IPS-NIHi11 (cell line): ENCODE measurements around the gene LRRC71.

Source experiments
- DNase-seq: peaks from one replicate; pipeline ENCODE4 v3.0.0; 2012; ENCODE audit warnings: mixed read lengths, low spot score

LRRC71 gene

GRCh38 chr1:156927215-156928042 lies 7.0 kb downstream of the LRRC71 start:
- DNase-seq, result peak; percentile 87

- DNase-seq, result no peak
These were observed 7.7 kb downstream of the LRRC71 start for GRCh38 chr1:156928043-156928602.

- DNase-seq, result no peak
These were observed 9.3 kb downstream of the LRRC71 start for GRCh38 chr1:156929596-156930238.

DNA sequence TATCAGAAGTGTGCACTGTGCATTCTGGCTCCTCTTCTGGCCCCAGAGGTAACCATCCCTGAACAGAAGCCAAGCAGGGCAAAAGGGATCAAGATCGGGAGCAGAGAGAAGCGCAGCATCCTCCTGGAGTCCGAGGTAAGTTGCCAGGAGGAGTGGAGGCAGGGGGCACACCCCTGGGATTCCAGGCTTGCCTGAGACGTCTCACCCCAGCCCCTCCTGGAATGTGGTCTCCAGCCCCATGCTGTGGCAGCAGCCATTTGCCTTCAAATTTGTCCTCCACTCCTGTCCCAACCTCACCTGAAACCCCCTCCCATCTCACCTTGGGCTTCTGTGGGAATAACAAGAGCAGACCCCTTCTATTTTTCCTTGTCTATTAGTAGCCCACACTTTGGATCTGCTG lies 10.1 kb downstream of the LRRC71 start:
- no peak for DNase-seq

DNA sequence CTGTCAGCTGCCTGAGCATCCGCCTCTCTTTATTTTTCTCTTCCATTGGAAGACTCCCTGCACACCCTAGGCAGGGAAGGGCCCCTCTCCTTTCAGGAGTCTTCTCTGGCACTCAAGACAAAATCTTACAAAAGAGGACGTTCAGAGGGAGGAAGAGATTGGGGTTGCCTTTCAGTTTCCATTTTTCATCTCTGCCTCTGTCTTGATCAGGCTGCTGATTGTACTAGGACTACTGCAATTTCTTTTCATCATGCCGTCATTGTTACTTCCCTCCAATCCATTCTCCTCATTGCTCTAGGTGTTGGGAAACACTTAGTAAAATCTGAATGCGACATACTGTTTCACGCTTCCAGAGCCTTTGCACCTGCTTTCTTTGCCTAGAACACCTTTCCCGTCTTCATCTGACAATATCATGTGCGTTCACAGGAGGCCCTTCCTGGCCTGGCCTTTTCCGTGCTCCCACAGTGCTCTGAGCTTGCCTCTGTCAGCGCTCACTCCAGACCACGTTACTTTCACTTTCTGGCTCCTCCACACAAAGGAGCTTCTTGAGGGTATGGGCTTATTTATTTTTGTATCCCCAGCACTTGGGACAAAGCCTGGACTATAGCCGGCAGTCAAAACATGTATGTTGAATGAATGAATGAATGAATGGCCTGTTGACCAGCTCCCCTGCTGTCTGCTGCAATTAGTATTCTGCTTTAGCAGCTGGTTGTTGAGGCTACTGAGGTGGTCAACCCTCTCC lies 10.9 kb downstream of the LRRC71 start:
- no peak for DNase-seq

DNA sequence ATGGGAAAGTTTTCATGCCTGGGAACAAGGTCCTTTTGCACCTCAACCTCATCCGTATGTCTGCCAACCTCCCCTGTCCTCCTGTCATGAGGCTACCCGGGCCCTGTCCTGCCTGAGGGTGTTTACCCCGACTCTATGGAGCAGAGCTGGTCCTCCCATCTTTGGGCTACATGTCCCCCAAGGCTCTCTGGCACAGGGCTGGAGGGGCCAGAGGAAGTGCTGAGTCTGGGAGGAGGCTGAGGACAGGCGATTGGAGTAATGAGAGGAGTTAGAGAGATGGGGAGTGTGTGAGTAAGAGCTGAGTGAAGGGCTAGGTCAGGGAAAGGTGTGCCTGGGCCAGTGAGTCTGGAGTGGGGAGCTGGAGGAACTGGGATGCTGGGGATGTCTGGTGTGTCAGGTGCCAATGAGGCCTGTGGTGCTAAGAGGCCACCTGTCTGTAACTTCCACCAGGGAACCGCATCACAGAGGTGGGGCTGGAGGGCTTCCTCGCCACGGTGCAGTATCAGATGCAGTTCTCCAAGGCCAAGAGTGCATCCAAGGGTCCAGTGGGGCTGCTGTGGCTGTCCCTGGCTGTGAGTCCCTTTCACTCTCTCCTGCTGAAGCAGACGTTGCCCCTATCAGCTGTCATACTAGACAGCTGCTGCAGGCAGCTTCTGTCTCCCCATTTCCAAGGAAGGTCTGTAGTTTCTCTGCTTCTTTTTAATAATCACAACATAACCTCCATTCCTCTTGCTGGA lies 11.7 kb downstream of the LRRC71 start:
- no peak for DNase-seq

DNA sequence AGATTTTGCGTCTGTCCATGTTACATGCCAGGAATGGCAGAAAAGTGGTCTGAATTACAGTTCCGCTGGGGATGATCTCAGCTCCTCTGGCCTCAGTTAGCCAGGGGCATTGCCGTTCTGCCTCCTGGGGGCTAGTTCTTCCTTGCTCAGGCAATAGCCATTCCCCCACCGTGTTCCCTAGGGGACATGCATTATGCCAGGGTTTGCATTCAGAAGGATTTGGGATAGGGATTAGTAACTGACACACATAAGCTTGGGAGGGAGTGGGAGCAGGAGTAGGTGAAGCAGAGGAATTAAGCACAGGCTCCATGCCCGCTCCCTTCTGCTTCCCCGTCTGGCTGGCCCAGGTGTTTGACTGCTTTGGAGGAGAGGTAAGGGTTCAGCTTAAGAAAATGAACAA lies 12.7 kb downstream of the LRRC71 start:
- no peak for DNase-seq

DNA sequence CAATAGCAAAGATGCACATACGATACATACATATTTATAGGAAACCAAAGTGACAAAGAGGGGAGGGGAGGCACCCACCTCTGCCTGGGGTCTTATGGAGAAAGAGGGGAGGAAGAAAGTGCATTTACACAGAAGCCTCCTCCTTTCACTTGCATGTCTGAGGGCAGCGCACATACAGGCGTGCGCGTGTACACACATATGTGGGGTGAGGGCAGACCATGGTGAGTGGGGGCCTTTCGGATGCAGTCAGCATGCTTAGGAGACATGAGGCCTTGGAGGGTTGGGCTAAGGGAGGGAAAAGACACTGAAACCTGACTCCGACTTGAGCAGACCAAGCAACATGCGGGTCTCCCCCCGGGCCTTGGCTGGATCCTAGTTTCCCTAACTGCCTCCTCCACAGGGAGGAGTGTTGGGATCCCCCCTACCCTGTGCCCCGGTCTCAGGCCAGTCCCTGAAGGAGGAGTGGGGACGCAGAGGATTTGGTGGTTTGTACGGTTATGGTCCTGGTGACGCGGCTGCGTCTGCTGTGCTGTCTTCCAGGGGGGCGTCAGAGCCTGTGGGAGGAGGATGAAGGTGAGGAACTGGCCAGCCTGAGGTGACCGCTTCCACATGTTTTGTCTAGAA lies 15.2 kb downstream of the LRRC71 start:
- peak; percentile 36 for DNase-seq

DNA sequence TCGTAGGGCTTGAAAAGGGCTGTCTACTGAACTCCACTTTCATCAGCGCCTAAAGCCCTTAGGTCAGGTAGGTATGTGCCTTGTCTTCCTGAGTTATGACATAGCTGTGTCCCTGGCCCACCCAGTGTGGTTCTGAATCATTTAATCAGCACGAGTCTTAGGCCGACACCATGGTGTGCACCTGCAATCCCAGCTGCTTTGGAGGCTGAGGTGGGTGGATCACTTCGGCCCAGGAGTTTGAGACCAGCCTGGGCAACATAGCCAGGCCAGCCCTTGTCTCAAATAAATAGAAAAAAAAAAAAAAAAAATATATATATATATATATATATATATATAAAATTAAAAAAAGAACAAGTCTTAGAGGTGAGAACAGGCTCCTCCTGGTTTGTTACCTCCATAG lies 15.8 kb downstream of the LRRC71 start:
- DNase-seq, result no peak

- DNase-seq, result no peak
These were observed 16.3 kb downstream of the LRRC71 start for GRCh38 chr1:156936721-156937220.

DNA sequence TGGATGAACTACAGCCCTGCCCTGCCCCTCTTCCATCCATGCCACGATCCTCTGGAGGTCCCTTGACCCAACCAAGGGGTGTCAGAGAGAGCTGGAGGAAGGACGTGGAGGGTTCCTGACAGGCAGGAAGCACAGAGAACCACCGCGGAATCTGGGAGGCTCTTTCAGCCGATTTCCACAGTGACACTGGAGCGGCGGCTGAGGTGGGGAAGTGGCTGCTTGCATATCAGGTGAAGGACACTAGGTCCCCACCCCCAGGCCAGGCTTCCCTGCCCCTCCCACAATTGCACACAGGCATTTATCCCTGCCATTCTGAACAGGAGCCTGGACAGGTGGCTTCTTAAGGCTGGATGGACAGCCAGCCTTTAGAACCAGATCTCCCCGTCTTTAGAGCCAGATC lies 17.5 kb downstream of the LRRC71 start:
- DNase-seq, result no peak

DNA sequence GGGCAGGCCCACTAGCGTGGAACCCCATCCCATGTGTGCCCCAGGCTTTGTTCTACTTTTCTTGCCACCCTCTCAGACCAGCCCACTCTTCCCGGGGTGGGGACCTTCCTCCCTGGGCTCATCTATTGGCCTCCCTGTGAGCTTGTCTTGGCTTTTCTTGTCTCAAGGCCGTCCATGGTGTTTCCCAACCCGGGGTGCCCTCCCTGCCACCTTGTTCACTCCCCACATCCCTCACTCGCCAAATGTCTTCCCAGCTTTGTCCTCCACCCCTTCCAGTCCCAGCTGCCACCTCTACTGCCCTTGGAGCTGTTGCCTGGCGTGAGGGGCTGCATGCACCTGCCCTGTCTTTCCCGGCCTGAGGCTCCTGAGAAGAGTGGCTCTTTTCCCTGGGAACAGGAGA lies 18.4 kb downstream of the LRRC71 start:
- no peak for DNase-seq

- DNase-seq, result no peak
These were observed 19.4 kb downstream of the LRRC71 start for GRCh38 chr1:156939786-156940334.

DNA sequence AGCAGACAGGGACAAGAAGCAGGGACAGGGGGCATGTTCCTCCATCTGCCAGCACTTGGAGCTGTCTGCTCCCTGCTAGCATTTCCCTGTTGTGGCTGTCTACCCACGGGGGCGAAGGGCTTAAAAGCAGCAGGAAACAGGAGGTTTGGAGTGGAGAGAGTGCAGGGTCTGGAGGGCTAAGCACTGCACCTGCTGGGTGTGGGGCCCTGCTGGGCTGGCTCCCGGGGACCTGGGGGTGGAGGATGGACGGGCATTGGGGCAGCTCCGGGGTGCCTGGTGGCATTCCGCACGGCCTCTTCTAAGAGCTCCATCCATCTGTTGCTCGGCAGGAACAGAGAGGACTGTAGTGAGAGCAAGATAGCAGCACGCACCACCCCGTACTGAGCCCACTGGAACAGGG lies 21.2 kb downstream of the LRRC71 start:
- no peak for DNase-seq

DNA sequence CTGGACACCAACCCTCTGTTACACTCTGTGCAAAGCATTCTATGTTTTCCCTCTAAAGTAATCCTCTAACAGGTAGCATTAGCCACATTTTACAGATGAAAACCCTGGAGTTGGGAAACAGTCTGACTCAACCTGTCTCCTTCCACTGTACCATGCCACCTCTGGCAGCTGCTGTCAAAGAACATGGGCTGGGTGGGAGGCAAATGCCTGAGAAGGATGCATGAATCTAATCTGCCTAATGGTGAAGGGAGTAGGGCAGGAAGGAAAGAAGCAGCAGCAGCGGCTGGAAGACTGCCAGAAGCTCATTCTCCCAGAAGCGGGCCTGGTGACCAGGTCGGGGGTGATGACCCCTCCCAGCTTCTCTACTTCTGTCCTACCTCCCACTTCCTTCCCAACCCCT lies 21.7 kb downstream of the LRRC71 start:
- DNase-seq, result no peak

DNA sequence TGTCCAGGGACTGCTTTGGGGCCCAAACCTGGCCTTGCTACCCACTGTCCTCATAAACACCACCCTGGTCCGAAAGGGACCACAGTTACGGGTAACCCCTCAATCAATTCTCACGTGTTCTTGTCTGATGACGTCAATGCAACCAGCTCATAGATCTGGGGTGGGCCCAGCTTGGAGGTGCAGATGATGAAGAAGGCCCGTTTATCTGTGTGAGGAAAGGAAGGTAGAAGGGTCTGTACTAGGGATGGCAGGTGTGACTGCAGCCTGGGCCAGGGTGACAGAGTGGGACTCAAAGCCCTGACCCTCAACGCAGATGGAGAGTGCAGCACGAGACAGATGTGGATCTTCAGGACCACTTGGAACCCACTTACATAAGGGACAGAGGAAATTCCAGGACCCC lies 22.1 kb downstream of the LRRC71 start:
- no peak for DNase-seq

DNA sequence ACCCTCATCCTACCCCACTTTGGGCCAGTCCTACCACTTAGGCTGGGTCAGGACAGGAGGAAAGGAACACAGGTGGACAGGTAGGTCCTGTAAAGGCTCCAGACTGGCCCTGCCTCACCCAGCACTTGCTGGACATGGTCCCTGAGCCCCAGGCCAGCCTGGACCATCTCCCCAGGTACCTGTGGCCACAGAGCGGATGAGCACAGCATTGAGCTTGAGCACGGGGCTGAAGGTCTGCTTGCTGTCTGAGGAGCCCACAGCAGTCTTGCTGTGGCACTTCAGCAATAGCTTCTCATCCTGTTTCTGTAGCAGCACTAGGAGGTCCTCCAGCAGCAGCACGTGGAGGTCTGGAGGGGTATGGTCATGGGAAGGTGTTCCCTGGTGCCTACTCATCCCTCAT lies 23.3 kb downstream of the LRRC71 start:
- DNase-seq, result no peak

DNA sequence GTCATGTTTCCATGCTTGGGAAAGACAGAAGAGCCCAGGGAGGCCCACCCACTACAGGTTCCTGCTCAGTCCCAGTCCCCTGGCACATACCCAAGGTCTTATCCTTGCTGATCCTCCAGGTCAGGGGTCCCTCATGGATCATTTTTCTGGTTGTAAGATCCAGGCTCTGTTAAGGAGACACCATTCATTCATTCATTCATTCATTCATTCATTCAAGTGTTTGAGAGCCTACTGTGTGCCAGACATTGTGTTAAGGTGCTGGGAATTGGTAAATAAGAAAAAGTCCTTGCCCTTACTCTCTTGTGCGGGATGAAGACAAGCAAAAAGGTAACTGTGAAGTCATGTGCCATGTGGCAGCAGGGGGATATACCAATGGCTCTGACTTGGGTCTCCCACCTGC lies 23.8 kb downstream of the LRRC71 start:
- DNase-seq, result no peak

DNA sequence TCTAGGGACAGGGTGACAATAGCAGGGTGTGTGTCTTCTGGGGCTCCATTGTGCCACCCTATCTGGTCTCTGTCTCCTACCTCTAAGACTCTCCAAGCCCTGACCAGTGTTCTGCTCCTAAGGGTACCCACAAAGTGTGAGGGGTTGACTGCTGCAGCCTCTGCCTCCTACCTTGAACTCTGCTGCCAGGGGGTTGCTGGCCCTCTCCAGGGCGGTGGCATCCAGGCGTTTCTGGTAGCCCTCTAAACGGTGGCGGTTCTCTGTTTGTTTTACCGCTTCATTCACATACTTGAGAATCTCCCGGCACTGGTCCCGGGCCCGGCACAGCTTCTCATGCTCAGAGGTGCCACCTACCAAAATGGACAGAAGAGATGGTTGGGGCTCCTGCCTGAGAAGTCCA lies 24.4 kb downstream of the LRRC71 start:
- no peak for DNase-seq

- DNase-seq, result no peak
These were observed 25.6 kb downstream of the LRRC71 start for GRCh38 chr1:156945881-156946661.
